Stimulated activated CD4-positive, alpha-beta T cell treated with anti-CD3 and anti-CD28 coated beads, Interleukin-12 subunit alpha, Interleukin-12 subunit beta, amount 100 ng/mL, for 48 hours (primary cell): Measurements from ENCODE around the gene ULK3.

Experiments
- DNase-seq, 3 donors: peaks; one replicate each; pipeline ENCODE4 v3.0.0-alpha.2; 2020; ENCODE audit warnings: low read depth in 2 of 3, low spot score in 1 of 3

Gene ULK3

GRCh38 chr15:74869372-74869725, 26.4 kb upstream of the ULK3 start:
- no peak for DNase-seq

- no peak for DNase-seq
These were observed 25.1 kb upstream of the ULK3 start for GRCh38 chr15:74868059-74868458.

GRCh38 chr15:74867466-74868038, 24.6 kb upstream of the ULK3 start:
- DNase-seq = no peak

GRCh38 chr15:74866090-74866489, 23.1 kb upstream of the ULK3 start:
- no peak for DNase-seq

GRCh38 chr15:74865316-74865715, 22.4 kb upstream of the ULK3 start:
- DNase-seq = no peak

DNA sequence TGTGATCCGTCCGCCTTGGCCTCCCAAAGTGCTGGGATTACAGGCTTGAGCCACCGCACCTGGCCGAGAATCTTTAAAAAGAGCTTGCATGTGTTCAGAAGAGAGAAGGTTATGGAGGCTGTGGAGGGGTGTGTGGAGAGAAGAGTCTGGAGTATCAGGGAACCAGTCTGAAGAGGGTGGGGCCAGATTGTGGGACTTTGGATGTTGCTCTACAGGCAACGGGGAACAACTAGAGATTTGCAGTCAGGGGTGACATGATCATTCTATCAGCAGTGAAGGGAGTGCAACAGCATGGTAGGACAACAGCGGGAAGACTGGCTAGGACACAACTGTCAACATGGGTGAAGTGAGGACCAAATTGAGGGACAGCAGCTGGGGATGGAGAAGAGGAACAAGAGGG, 21.3 kb upstream of the ULK3 start:
- DNase-seq = no peak

DNA sequence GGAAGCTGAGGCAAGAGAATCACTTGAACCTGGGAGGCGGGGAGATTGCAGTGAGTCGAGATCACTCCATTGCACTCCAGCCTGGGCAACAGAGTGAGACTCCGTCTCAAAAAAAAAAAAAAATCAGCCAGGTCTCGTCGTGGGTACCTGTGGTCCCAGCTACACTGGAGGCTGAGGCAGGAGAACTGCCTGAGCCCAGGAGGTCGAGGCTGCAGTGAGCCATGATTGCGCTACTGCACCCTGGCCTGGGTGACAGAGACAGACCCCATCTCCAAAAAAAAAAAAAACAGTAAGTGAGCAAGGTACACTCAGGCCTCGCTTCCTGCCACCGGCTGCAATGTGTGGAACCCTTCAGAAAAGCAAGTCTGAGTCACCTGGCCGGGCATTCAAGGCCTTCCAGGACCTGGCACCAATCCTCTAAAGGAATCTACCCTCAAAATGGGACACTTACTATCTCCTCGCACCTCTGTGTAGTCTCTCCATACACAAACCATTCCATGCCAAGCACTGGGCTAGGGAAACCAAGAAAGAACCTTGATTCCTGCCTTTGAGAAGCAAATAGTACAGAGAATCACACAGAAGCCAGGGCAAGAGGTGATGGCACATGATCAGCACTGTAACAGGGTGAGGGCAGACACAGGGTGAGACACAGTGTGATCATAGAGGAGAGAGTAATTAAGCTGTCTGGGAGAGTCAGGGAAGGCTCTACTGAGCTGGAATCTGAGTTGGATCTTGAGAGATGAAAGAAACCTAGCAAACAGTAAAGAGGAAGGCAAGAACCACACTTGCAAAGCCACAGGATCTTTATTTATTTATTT, 20.5 kb upstream of the ULK3 start:
- DNase-seq = no peak

- DNase-seq = no peak
These were observed 15.4 kb upstream of the ULK3 start for GRCh38 chr15:74858369-74858740.

DNA sequence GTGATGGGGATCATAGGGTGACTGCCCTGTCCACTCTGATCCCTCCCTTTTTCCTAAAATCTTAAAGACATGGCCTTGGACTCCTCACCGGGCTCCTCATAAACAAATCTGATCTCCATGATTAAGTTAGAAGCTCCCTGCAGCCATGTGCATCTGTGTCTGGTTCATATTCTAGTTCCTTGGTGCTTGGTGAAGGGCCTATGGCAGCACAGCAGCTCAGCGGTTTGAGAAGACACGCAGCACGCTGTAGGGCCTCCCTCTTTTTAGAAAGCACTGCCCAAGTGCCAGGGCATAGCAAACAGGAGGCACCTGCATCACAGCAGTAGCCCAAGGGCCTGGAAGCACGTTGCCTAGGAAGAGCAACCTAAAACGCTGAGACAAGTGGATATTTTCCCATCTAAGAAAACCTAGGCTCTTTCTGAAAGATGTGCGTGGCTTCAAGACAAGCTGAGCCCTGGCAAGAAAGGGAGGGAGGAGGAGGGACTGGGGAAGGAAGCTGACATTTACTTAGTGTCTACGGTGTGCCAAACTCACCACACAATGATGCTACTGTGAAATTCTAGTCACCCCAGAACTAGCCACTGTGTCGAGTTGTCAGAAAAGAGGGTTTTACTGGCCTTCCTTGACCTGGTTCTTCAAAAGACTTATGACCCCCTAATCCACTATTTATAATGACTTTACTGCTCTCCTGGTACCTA, 14.9 kb upstream of the ULK3 start:
- no peak for DNase-seq

DNA sequence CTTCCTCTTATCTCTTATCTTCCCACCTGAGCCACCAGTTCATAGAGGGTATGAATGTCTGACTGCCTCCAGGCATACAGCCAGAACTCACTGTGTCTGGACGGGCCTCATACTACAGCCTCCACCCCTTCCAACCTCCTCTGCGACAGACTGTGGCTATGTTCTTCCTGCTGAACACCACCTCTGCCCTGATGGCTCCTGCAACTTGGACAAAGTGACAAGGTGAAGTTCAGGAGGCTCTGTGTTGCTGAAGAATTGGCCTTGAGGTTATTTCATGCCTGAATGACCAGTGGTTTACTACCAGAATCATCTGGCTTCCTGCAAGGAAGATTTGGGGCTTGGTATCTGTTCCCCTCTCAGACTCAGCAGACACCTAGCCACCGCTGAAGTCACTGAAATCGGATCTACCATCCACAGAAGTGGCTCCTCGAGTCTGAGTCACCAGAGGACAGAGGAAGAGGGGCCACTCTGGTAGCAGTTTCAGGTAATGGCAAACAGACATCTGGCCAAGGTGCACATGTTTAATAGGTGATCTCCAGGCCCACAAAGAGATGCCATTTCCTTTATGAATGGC, 14.2 kb upstream of the ULK3 start:
- no peak for DNase-seq

DNA sequence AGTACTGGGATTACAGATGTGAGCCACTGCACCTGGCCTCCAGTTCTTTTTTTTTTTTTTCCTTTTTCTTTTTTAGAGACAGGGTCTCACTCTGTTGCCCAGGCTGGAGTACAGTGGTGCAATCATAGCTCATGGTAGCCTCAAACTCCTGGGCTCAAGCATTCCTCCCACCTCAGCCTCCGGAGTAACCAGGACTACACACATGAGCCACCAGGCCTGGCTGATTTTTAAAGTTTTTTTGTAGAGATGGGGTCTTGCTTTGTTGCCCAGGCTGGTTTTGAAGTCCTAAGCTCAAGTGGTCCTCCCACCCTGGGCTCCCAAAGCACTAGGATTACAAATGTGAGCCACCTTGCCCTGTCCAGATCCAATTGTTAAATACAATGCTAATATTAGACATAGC, 13.6 kb upstream of the ULK3 start:
- no peak for DNase-seq

- no peak for DNase-seq
These were observed 12.9 kb upstream of the ULK3 start for GRCh38 chr15:74855857-74856256.

DNA sequence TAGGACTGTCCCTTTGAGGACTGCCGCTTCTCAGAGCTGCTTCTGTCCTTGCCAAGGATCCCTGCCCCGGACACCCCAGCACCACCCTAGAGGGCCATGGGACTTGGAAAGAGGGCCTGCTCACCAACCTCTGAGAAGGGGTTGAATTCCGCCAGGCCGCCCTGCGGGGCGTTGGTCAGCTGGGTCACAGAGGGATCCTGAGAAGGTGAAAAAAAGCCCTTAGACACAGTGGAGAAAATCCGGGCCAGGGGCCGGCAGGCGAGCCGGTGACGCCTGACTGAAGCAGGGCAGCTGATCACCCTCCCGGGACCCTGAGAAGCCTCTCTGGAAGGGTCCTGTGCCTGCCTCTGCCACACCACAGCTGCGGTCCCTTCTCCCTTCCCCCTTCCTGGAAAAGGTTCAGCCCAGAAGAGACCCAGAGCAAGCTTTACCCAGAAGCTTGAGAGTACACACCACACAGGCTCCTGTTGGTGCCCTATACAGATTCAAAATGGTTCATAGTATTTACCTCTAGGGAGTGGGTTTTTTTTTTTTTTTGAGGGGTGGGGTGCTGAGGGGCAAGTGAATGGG, 11.6 kb upstream of the ULK3 start:
- no peak for DNase-seq

GRCh38 chr15:74851960-74852359, 9.0 kb upstream of the ULK3 start:
- DNase-seq = no peak

- no peak for DNase-seq
These were observed 7.4 kb upstream of the ULK3 start for GRCh38 chr15:74850393-74850792.

DNA sequence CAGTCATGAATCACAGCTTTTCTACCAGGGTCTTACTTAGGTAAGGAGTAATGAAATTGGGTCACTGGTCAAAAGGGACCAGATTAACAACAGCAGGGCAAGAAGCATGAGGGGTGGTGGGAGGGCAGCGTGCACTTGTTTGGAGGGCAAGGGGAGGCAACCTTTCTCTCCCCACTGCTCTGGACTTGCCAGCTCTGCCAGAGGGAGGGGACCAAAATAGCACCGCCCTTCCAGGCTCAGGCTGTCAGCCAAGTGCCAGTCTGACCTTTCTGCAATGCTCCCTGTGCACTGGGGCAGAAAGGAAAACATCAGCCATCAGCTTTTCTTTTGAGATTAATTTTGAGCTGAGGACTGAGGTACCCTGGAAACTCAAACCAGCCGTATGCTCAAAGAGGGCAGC, 4.5 kb upstream of the ULK3 start:
- DNase-seq = no peak

GRCh38 chr15:74845581-74845980, 2.6 kb upstream of the ULK3 start:
- DNase-seq = no peak

GRCh38 chr15:74845208-74845568, 2.2 kb upstream of the ULK3 start:
- peak in 2 of 3 donors; percentile 40 for DNase-seq

- DNase-seq = no peak
These were observed 1.6 kb upstream of the ULK3 start for GRCh38 chr15:74844319-74845207.

- DNase-seq = no peak
These were observed 939 bp upstream of the ULK3 start for GRCh38 chr15:74843891-74844299.

DNA sequence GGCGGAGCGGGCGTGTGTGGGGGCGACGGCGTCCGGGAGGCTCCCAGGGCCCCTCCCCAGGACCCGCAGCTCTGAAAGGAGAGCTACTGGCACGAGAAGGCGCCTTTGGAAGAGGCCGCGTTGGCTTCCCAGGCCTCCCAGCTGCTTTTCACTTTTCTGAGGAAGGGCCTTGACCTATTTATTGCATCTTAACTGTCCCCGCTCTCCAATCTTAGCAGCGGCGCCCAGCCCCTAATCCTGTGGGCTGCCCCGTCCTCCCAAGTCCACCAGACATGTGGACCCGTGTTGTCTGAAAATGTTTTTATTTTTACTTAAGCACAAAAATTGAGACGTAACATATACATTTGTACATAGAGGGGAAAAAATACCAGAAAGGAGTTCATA, 481 bp upstream of the ULK3 start:
- no peak for DNase-seq
